Muscle of leg (tissue), 11 donors: ENCODE measurements around the gene GRID1. TPM values are rescaled to one million over a fixed set of nuclear protein-coding genes. Genes with fewer than 3 reads are reported as not detected.

ENCODE experiments used
- DNase-seq: peaks from one replicate; pipeline ENCODE4 v3.0.0; 2013
- H3K27ac ChIP-seq: one replicate; pipeline ENCODE4 v1.5.1; 2013; ENCODE audit warnings: mild to moderate bottlenecking, low read length, control low read depth
- H3K27me3 ChIP-seq: one replicate; pipeline ENCODE4 v1.6.1; 2013; ENCODE audit warnings: low read length; ENCODE audit not compliant: control insufficient read depth, insufficient read depth
- H3K36me3 ChIP-seq: one replicate; pipeline ENCODE4 v1.6.1; 2013; ENCODE audit warnings: low read length; ENCODE audit not compliant: control insufficient read depth, insufficient read depth
- H3K4me1 ChIP-seq: one replicate; pipeline ENCODE4 v1.6.1; 2013; ENCODE audit warnings: low read length; ENCODE audit not compliant: control insufficient read depth, insufficient read depth
- H3K4me3 ChIP-seq: one replicate; pipeline ENCODE4 v1.5.1; 2013; ENCODE audit warnings: low read length, control low read depth
- H3K9me3 ChIP-seq: replicated peaks from 2 replicates; pipeline ENCODE4 v1.6.1; 2013; ENCODE audit warnings: low read depth, low read length; ENCODE audit not compliant: control insufficient read depth
- WGBS: methylation state at CpG from one replicate; pipeline ENCODE4 v1.1.5; 2013; ENCODE audit warnings: missing lambda C conversion rate; ENCODE audit not compliant: insufficient coverage; 5-methylcytosine and 5-hydroxymethylcytosine counted together
- polyA plus RNA-seq, 8 donors: library from polyadenylated mRNA; unstranded; fragments of 120-200 nt; gene quantifications; one replicate each; pipeline versions ENCODE4 v1.2.1 to v1.2.3, GENCODE V29; 2013; ENCODE audit warnings: inconsistent platforms in 1 of 8, low replicate concordance in 1 of 8; ENCODE audit not compliant: insufficient read length in 8 of 8, insufficient read depth in 1 of 8
- total RNA-seq: library from RNA; stranded (reverse); fragments of 120-200 nt; gene quantifications from one replicate; pipeline ENCODE4 v1.2.4, GENCODE V29; 2013

GRID1 gene
- total and polyA plus RNA-seq, 9 donors, result 2.4 to 6.1 (median 3.1) TPM

DNA sequence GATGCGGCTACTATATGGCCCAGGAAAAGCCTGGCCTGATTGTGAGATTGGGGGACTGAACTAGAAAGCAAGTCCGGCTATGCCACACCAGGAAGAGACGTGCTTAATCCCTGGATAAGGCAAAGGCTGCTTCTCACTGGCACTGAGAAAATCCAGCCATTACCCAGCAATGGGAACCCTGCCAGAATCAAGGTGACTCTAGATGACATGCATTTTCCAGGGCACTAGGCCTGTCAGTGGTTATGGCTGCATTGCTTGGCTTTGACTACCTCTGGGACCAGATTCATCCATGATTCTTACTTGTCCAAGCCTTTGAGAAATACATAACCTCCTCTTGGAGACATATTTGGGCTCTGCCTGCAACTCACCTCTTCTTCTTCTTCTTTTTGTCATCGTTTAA lies 317.2 kb downstream of the GRID1 start:
- no peaks in the 10 kb centered on the region for H3K4me1 ChIP-seq
- no peaks in the 10 kb centered on the region for H3K36me3 ChIP-seq
- peaks cover 5% of the 10 kb centered on the region for H3K27me3 ChIP-seq
- no peak overlapping the region for H3K27ac ChIP-seq
- no peak overlapping the region for H3K4me3 ChIP-seq
- DNase-seq, result no peak
- no peaks in the 10 kb centered on the region for H3K9me3 ChIP-seq
- WGBS, result 93% methylated on average over 2 of the region's 4 CpGs

DNA sequence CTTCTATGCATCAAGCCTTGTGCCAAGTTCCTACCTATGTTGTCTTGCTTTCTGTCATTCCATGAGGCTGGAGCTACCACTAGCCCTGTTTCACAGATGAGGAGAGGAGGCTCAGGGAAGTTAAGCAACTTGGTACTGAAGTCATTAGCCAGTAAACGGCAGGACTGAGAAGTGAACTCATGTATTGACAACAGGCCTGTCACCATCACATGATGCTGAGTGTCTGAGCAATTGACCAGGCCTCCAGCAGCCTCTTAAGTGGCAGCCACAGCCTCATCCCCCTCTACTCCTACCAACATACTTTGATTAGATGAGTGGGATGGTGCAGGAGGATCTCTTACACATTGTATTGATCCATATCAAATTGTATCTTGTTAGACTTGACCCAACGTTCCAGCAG lies 317.6 kb downstream of the GRID1 start:
- H3K27ac ChIP-seq, result no peak overlapping the region
- no peak overlapping the region for H3K4me3 ChIP-seq
- H3K27me3 ChIP-seq, result peaks cover 4% of the 10 kb centered on the region
- no peaks in the 10 kb centered on the region for H3K4me1 ChIP-seq
- DNase-seq, result no peak
- H3K36me3 ChIP-seq, result no peaks in the 10 kb centered on the region
- H3K9me3 ChIP-seq, result no peaks in the 10 kb centered on the region
- WGBS, result 63% methylated on average over 1 of the region's 2 CpGs

DNA sequence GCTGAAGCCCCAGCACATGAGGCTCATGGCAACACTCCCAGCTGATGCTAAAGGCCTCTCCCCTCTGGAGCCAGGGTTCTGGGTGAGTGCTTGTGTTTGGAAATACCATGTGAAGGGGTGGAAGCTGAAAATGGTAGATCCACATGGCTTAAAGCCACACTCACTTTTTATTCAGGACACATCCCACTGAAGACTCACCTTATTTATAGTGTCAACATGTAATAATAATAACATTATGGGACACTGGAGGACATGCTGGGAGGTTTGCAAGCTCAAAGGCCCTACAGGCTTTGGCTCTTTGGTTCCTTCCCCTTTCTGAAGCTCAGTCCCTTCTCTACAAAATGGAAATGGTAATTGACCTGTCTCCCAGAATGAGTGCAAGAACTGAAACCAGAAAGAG lies 318.0 kb downstream of the GRID1 start:
- Histone ChIP-seq H3K27ac (no peak overlapping the region), H3K4me1 (no peaks in the 10 kb centered on the region), H3K9me3 (no peaks in the 10 kb centered on the region), H3K4me3 (no peak overlapping the region), H3K36me3 (no peaks in the 10 kb centered on the region), H3K27me3 (peaks cover 2% of the 10 kb centered on the region)
- no peak for DNase-seq

DNA sequence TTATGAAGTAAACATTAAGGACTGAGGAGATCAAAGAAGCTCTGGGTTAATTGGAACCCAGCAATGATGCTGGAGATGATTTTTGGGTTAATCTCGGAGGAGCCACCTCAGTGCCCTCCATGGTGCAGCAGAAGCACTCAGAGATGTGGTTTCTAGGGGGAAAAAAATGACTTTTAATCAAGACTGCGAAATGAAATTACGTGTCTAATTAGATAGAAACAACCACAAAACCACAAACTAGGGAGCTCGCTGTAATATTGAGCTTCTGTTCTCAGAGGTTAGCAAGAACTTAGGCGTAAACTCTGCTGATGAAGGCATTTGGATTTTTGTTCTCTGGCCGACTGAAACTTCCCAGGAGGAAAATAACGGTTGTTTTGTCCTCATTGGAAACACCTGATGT lies 319.0 kb downstream of the GRID1 start:
- H3K9me3 ChIP-seq, result no peaks in the 10 kb centered on the region
- 69% methylated on average over 3 of the region's 7 CpGs for WGBS
- H3K27ac ChIP-seq, result no peak overlapping the region
- H3K4me1 ChIP-seq, result no peaks in the 10 kb centered on the region
- H3K36me3 ChIP-seq, result no peaks in the 10 kb centered on the region
- DNase-seq, result no peak
- H3K27me3 ChIP-seq, result peaks cover 2% of the 10 kb centered on the region
- no peak overlapping the region for H3K4me3 ChIP-seq

DNA sequence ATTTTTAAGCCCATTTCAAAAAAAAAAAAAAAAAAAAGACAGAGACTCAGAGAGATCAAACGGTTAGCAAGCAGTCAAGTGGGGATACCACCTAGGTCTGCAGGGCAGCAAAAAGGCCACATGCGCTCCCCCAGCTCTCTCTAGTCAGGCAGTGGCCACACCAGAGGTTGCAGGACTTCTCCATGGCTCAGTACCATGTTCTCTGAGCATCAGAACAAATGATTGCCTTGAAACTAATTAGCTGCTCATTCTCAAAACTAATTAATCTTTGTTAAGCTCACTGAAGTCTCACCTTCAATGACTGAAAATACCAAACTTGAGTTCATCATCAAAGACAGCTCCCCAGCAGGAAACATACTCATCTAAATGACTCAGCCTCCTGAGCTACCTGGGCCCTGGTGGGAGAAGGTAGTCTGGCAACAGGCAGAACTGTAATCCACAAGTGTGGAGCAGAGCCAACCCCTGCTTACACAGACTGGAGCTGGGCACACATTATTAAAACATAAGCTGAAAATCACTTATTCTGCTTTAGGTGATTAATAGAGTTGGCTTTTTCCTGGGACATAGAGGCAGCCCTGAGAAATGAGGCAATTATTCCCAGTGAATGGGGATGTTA lies 319.6 kb downstream of the GRID1 start:
- Histone ChIP-seq H3K9me3 (no peaks in the 10 kb centered on the region), H3K4me3 (no peak overlapping the region), H3K4me1 (no peaks in the 10 kb centered on the region), H3K27me3 (peaks cover 2% of the 10 kb centered on the region), H3K36me3 (no peaks in the 10 kb centered on the region), H3K27ac (no peak overlapping the region)
- WGBS, result 70% methylated on average over 2 of the region's 2 CpGs
- no peak for DNase-seq

DNA sequence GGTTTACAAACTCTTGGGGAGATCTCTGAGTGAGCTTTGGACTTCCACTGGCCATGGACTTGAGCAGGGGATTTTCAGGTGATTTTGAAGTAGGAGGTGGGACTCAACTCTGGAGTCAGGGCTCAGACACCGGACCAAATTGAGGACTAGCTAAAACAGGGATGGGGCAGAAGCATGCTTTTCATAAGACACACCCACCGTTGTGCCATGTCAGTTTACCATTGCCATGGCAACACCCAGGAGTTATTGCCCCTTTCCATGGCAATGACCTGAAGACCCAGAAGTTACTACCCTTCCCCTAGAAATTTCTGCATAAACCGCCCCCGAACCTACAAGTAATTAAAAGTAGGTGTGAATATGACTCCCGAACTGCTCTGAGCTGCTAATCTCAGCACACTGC lies 320.7 kb downstream of the GRID1 start:
- no CpG with 5 or more reads among the region's 5 CpGs for WGBS
- no peaks in the 10 kb centered on the region for H3K4me1 ChIP-seq
- H3K4me3 ChIP-seq, result no peak overlapping the region
- DNase-seq, result no peak
- H3K27ac ChIP-seq, result no peak overlapping the region
- no peaks in the 10 kb centered on the region for H3K9me3 ChIP-seq
- H3K27me3 ChIP-seq, result peaks cover 2% of the 10 kb centered on the region
- no peaks in the 10 kb centered on the region for H3K36me3 ChIP-seq

DNA sequence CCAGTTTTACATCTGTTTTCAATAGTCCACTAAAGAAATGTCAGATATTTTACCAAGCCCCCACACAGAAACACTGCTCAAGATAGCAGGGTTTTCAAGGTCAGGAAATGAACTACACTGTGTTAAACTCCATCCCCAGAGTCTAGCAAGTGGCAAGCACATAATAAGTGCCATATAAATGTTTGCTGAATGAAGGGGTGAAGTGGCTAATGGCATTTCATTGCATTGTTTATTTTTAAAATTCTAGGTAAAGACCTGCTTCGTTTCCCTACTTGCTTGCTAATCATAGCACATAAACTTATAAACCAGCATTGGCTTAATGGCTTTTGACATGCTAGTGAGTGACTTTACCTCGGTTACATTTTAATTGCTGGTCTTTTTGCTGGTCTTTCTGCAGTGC lies 322.6 kb downstream of the GRID1 start:
- DNase-seq, result no peak
- H3K27me3 ChIP-seq, result peaks cover 2% of the 10 kb centered on the region
- H3K27ac ChIP-seq, result no peak overlapping the region
- H3K4me3 ChIP-seq, result no peak overlapping the region
- H3K9me3 ChIP-seq, result no peaks in the 10 kb centered on the region
- H3K36me3 ChIP-seq, result no peaks in the 10 kb centered on the region
- WGBS, result no CpG with 5 or more reads among the region's 2 CpGs
- H3K4me1 ChIP-seq, result no peaks in the 10 kb centered on the region

DNA sequence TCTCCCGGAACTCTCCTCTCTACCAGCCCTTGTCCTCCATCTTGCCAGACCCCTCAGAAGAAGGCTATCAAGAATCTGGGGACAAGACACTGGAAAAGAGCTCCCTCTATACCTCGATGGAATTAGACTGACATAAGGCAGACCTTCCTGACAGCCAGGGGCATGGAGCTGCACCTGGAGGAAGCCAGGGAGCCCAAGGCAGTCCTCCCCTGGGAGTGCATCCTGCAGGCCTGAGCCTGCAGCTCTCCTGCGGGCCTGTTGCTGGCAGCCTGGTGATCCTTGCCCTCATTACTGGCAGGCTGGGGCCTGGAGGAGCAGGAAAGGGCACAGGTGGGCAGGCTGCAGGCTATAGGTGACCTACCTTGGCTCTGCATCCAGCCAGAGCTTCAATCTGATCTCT lies 323.4 kb downstream of the GRID1 start:
- Histone ChIP-seq H3K4me3 (no peak overlapping the region), H3K27me3 (peaks cover 2% of the 10 kb centered on the region), H3K4me1 (no peaks in the 10 kb centered on the region), H3K27ac (no peak overlapping the region), H3K36me3 (no peaks in the 10 kb centered on the region), H3K9me3 (no peaks in the 10 kb centered on the region)
- no peak for DNase-seq
- WGBS, result 26% methylated on average over 2 of the region's 3 CpGs

DNA sequence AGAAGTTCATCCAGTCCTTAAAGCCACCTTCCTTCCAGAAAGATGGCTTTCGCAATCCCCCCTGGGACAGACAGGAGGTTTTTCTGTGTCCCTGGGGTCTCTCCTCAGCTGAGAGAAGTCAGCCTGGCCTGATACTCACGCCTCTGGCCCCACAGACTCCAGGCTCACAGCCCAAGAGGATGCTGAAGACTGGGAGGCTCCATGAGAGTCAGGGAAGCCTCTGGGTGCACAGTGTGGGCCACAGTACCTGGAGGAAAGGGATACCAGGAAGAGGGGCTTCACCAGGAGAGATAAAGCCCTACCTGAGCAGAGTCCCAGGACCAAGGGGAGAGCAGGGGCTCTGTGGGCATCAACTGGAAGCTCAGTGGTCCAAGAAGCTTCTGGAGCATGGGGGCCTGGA lies 324.4 kb downstream of the GRID1 start:
- Histone ChIP-seq H3K27me3 (peaks cover 2% of the 10 kb centered on the region), H3K4me1 (no peaks in the 10 kb centered on the region), H3K9me3 (no peaks in the 10 kb centered on the region), H3K4me3 (no peak overlapping the region), H3K36me3 (no peaks in the 10 kb centered on the region), H3K27ac (no peak overlapping the region)
- 83% methylated on average over 2 of the region's 2 CpGs for WGBS
- no peak for DNase-seq

DNA sequence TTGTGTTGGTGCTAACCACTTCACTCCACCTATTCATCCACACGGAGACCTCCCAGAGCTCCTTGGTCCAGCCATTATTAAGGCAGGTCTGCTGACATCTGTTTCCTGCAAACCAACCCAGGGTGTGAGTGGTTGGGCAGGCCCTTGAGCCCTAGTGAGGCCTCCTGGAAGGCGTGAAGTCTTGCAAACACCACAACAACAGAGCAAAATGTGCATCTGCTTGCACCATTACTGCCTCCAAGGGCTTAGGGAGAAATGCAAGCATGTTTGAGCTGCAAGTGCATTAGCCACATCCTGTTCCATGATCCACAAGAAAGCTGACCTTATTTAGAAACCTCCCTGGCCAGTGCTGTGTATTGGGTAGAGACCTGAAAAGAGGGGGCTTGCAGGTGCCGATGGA lies 325.5 kb downstream of the GRID1 start:
- H3K27ac ChIP-seq, result no peak overlapping the region
- WGBS, result 14% methylated on average over 1 of the region's 3 CpGs
- H3K9me3 ChIP-seq, result no peaks in the 10 kb centered on the region
- no peak for DNase-seq
- no peaks in the 10 kb centered on the region for H3K36me3 ChIP-seq
- H3K27me3 ChIP-seq, result peaks cover 2% of the 10 kb centered on the region
- no peak overlapping the region for H3K4me3 ChIP-seq
- no peaks in the 10 kb centered on the region for H3K4me1 ChIP-seq

DNA sequence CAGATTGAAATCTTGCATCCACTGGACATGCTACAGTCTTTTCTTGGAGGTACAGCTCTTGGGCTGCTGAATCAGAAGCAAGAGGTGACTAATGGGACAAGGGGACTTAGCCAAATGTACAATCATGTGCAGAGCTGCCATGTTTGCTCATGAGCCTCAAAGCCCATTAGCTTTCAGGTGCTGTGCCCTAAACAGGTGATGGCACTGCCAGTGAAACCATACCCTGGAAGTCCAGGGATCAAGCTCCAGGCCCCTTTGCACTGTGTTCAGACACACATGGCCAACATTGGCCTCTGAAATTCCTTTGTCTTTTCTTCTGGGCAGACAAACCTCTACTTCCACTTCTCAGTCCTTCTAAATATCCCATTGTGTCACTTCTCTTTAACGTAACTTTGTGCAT lies 328.2 kb downstream of the GRID1 start:
- no CpG with 5 or more reads among the region's 1 CpG for WGBS
- no peaks in the 10 kb centered on the region for H3K27me3 ChIP-seq
- no peaks in the 10 kb centered on the region for H3K9me3 ChIP-seq
- no peaks in the 10 kb centered on the region for H3K4me1 ChIP-seq
- H3K4me3 ChIP-seq, result no peak overlapping the region
- H3K36me3 ChIP-seq, result no peaks in the 10 kb centered on the region
- H3K27ac ChIP-seq, result no peak overlapping the region
- no peak for DNase-seq
